Activated naive CD8-positive, alpha-beta T cell treated with anti-CD3 and anti-CD28 coated beads for 36 hours (primary cell): ENCODE measurements around the gene FST. TPM values are rescaled to one million over a fixed set of nuclear protein-coding genes. Genes with fewer than 3 reads are reported as not detected.

Source experiments
- DNase-seq: peaks from one replicate; pipeline ENCODE4 v3.0.0; 2021
- H3K27ac Mint-ChIP-seq: one replicate; pipeline ENCODE4 v1.8.0; 2022; ENCODE audit warnings: mild to moderate bottlenecking, moderate library complexity, mixed read lengths
- H3K27me3 Mint-ChIP-seq: one replicate; pipeline ENCODE4 v1.8.0; 2022; ENCODE audit warnings: mild to moderate bottlenecking, mixed read lengths
- H3K36me3 Mint-ChIP-seq: one replicate; pipeline ENCODE4 v1.8.0; 2021; ENCODE audit warnings: mild to moderate bottlenecking, mixed read lengths
- H3K4me1 Mint-ChIP-seq: one replicate; pipeline ENCODE4 v1.8.0; 2021; ENCODE audit warnings: mixed read lengths
- H3K4me3 Mint-ChIP-seq: one replicate; pipeline ENCODE4 v1.8.0; 2022; ENCODE audit warnings: mild to moderate bottlenecking, moderate library complexity, mixed read lengths
- H3K9me3 Mint-ChIP-seq: one replicate; pipeline ENCODE4 v1.8.0; 2022; ENCODE audit warnings: mixed read lengths
- total RNA-seq, 2 experiments: library from RNA; stranded (reverse); gene quantifications; one replicate each; pipeline ENCODE4 v1.2.3, GENCODE V29; 2021

Gene FST
- total RNA-seq, 2 experiments from 2014 or later: 0.10 to 0.22 TPM

GRCh38 chr5:53463909-53464621, 16.4 kb upstream of the FST start:
- H3K4me3 Mint-ChIP-seq: no peak overlapping the region
- H3K27ac Mint-ChIP-seq: no peak overlapping the region
- H3K27me3 Mint-ChIP-seq: peaks cover 38% of the 10 kb centered on the region
- DNase-seq: no peak
- no peaks in the 10 kb centered on the region for H3K9me3 Mint-ChIP-seq
- no peaks in the 10 kb centered on the region for H3K36me3 Mint-ChIP-seq
- no peaks in the 10 kb centered on the region for H3K4me1 Mint-ChIP-seq

DNA sequence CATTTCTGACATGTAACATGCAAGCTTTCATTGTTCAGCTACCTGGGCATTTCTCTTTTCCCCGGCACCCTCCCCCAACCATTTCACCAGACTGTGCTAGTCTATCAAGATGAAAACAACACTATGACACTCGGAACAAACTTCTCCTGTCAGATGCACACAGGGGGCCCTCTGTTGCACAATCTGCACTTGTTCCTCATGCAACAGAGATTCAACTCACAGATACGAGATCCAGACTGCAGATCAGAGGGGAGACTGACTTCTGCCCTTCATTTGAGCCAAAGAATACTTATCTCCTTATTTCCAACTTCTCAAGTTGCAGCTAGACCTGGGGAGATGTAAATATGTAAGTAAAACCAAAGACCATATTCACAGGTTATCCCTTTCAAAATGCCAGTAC, 15.7 kb upstream of the FST start:
- Mint-ChIP-seq H3K4me1 (no peaks in the 10 kb centered on the region), H3K4me3 (no peak overlapping the region), H3K27ac (no peak overlapping the region), H3K9me3 (no peaks in the 10 kb centered on the region), H3K36me3 (no peaks in the 10 kb centered on the region), H3K27me3 (peaks cover 41% of the 10 kb centered on the region)
- no peak for DNase-seq

DNA sequence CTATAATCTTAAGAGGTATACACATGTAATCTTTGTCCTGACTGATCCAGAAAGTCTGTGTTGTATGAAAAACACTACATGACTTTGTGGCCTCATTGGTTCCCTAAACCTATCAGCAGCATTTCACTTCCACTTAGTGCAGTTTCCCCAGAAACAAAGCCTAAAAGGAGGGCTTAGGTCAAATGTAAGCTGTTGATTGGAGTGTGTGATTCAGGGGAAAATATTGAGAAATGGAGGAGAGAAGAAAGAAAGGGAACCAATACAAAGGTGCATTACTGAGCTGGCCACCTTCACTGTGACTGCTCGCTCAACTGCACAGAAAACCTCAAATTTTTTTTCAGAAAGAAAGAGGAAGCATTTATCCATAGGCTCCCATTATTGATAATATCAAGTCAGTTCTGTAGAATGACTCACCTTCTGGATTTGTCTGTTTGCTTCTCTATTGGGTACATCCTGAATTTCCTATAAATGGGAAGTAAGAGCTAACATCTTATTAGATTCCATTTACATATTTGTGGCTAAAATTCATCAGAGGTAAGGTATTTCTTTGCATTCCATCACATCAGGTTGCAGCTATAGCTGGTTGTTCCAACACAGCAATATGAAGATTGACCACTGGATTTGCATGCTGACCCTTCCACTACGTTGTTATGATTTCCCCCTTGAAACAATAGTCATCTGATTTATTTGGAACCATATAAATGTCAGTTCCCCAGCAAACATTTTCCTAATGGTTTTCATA, 10.3 kb upstream of the FST start:
- H3K36me3 Mint-ChIP-seq: no peaks in the 10 kb centered on the region
- no peak overlapping the region for H3K27ac Mint-ChIP-seq
- no peaks in the 10 kb centered on the region for H3K4me1 Mint-ChIP-seq
- peaks cover 60% of the 10 kb centered on the region for H3K27me3 Mint-ChIP-seq
- no peak for DNase-seq
- no peak overlapping the region for H3K4me3 Mint-ChIP-seq
- peaks cover 1% of the 10 kb centered on the region for H3K9me3 Mint-ChIP-seq

GRCh38 chr5:53472279-53472678, 8.2 kb upstream of the FST start:
- H3K4me3 Mint-ChIP-seq: no peak overlapping the region
- DNase-seq: no peak
- H3K27me3 Mint-ChIP-seq: peaks cover 70% of the 10 kb centered on the region
- H3K4me1 Mint-ChIP-seq: no peaks in the 10 kb centered on the region
- peaks cover 1% of the 10 kb centered on the region for H3K9me3 Mint-ChIP-seq
- H3K36me3 Mint-ChIP-seq: no peaks in the 10 kb centered on the region
- no peak overlapping the region for H3K27ac Mint-ChIP-seq

GRCh38 chr5:53472720-53473510, 7.5 kb upstream of the FST start:
- Mint-ChIP-seq H3K27ac (no peak overlapping the region), H3K27me3 (peaks cover 70% of the 10 kb centered on the region), H3K9me3 (peaks cover 1% of the 10 kb centered on the region), H3K4me1 (no peaks in the 10 kb centered on the region), H3K36me3 (no peaks in the 10 kb centered on the region), H3K4me3 (no peak overlapping the region)
- no peak for DNase-seq

GRCh38 chr5:53473633-53474032, 6.8 kb upstream of the FST start:
- Mint-ChIP-seq H3K4me1 (peaks cover 2% of the 10 kb centered on the region), H3K27me3 (peaks cover 74% of the 10 kb centered on the region), H3K27ac (no peak overlapping the region), H3K36me3 (no peaks in the 10 kb centered on the region), H3K9me3 (peaks cover 1% of the 10 kb centered on the region), H3K4me3 (no peak overlapping the region)
- no peak for DNase-seq

GRCh38 chr5:53475320-53475719, 5.1 kb upstream of the FST start:
- Mint-ChIP-seq H3K27ac (no peak overlapping the region), H3K27me3 (peaks cover 73% of the 10 kb centered on the region), H3K9me3 (peaks cover 1% of the 10 kb centered on the region), H3K4me1 (peaks cover 6% of the 10 kb centered on the region), H3K36me3 (no peaks in the 10 kb centered on the region), H3K4me3 (no peak overlapping the region)
- DNase-seq: no peak

- Mint-ChIP-seq H3K9me3 (peaks cover 1% of the 10 kb centered on the region), H3K27me3 (peaks cover 74% of the 10 kb centered on the region), H3K36me3 (no peaks in the 10 kb centered on the region), H3K27ac (no peak overlapping the region), H3K4me1 (peaks cover 10% of the 10 kb centered on the region), H3K4me3 (no peak overlapping the region)
- no peak for DNase-seq
Measured at GRCh38 chr5:53476019-53476418, 4.4 kb upstream of the FST start.

GRCh38 chr5:53476531-53477480, 3.6 kb upstream of the FST start:
- no peak for DNase-seq
- H3K4me3 Mint-ChIP-seq: no peak overlapping the region
- no peak overlapping the region for H3K27ac Mint-ChIP-seq
- H3K36me3 Mint-ChIP-seq: no peaks in the 10 kb centered on the region
- peaks cover 1% of the 10 kb centered on the region for H3K9me3 Mint-ChIP-seq
- peaks cover 74% of the 10 kb centered on the region for H3K27me3 Mint-ChIP-seq
- H3K4me1 Mint-ChIP-seq: peaks cover 14% of the 10 kb centered on the region

GRCh38 chr5:53478411-53479044, 1.9 kb upstream of the FST start:
- peak; percentile 35 for DNase-seq
- Mint-ChIP-seq H3K36me3 (no peaks in the 10 kb centered on the region), H3K4me3 (peak overlapping the region; percentile 87), H3K27ac (no peak overlapping the region), H3K27me3 (peaks cover 80% of the 10 kb centered on the region), H3K4me1 (peaks cover 24% of the 10 kb centered on the region), H3K9me3 (no peaks in the 10 kb centered on the region)

GRCh38 chr5:53479045-53479589, 1.3 kb upstream of the FST start:
- Mint-ChIP-seq H3K9me3 (no peaks in the 10 kb centered on the region), H3K4me3 (peak overlapping the region; percentile 87), H3K36me3 (no peaks in the 10 kb centered on the region), H3K27ac (peak overlapping the region; percentile 21), H3K27me3 (peaks cover 80% of the 10 kb centered on the region), H3K4me1 (peaks cover 24% of the 10 kb centered on the region)
- DNase-seq: no peak

- Mint-ChIP-seq H3K4me3 (peak overlapping the region; percentile 87), H3K27ac (peak overlapping the region; percentile 21), H3K9me3 (no peaks in the 10 kb centered on the region), H3K4me1 (peaks cover 24% of the 10 kb centered on the region), H3K27me3 (peaks cover 76% of the 10 kb centered on the region), H3K36me3 (no peaks in the 10 kb centered on the region)
- DNase-seq: peak; percentile 21
Measured at GRCh38 chr5:53479590-53480415, 626 bp upstream of the FST start.

DNA sequence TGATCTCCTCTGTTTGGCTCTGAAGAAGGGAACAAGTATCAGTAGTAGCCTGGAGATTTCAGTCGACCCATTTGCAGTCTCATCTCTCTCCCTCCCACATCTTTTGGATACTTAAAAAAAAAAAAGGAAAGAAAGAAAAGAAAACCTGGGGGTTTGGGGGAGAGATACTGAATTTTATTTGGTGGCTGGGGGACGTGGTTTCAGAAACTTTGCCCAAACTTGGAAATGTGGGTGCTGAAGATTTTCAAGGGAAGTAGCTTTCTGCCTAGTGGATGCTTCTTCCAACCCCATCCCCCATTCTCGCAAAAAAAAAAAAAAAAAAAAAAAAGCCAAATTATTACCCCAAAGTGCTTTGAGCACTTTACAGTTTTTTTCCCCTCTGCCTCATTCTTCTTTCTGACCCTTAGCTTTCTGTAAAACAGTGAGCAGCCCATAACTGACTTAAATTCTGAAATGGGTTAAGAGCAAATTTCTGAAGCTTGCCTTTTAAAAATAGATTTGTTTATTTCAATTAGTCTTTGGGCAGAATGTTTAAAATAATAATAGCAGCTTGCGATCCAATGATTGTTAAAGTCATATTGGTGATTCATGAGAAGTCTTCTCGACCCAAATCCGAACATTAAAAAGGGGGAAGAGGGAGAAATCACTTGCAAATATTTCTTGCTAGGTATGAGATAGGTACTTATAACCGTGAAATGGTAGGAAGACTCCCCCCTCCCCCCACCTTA, 894 bp downstream of the FST start:
- Mint-ChIP-seq H3K36me3 (no peaks in the 10 kb centered on the region), H3K27ac (no peak overlapping the region), H3K27me3 (peaks cover 76% of the 10 kb centered on the region), H3K4me1 (peaks cover 24% of the 10 kb centered on the region), H3K9me3 (no peaks in the 10 kb centered on the region), H3K4me3 (peak overlapping the region; percentile 83)
- no peak for DNase-seq
